ENCODE measurements around the gene TMX2.

GRCh38 chr11:57776031-57776521, 63.7 kb downstream of the TMX2 start:
- no peak for TF ChIP-seq EZH2 (IDR thresholded peaks at IDR 0.05; ENCODE audit: low read length)
- no peak for TF ChIP-seq CTCF (optimal IDR thresholded peaks at IDR 0.05 in 1 of 3, IDR thresholded peaks at IDR 0.05 in 1 of 3, conservative IDR thresholded peaks at IDR 0.05 in 1 of 3; ENCODE audit: extremely low read depth in 1 of 3, insufficient read depth in 2 of 3, low read length in 3 of 3)

All from keratinocyte (primary cell).